ENCODE data around the gene NIPSNAP3A. TPM values are rescaled to one million over a fixed set of nuclear protein-coding genes. Genes with fewer than 3 reads are reported as not detected.
A peak's percentile ranks its signal among the peaks of the same experiment; 100 is the strongest.

NIPSNAP3A gene
- total RNA-seq, 1 donor from 2014 or later = 25.1 TPM

- Mint-ChIP-seq H3K27ac (ENCODE audit: unreplicated experiment) (no peak overlapping the region), H3K36me3 (ENCODE audit: low read depth, unreplicated experiment) (peaks cover 55% of the 10 kb centered on the region), H3K4me3 (ENCODE audit: unreplicated experiment) (no peak overlapping the region), H3K9me3 (ENCODE audit: unreplicated experiment) (no peaks in the 10 kb centered on the region), H3K27me3 (ENCODE audit: unreplicated experiment) (peaks cover 1% of the 10 kb centered on the region), H3K4me1 (ENCODE audit: unreplicated experiment) (peaks cover 12% of the 10 kb centered on the region)
- no peak for TF ChIP-seq CTCF (IDR thresholded peaks at IDR 0.05; ENCODE audit: unreplicated experiment)
- DNase-seq (ENCODE audit: low spot score) = no peak
These were observed 36.1 kb downstream of the NIPSNAP3A start for GRCh38 chr9:104783588-104783987.

GRCh38 chr9:104784098-104784497 lies 36.6 kb downstream of the NIPSNAP3A start:
- no peak for DNase-seq (ENCODE audit: low spot score)
- Mint-ChIP-seq H3K36me3 (ENCODE audit: low read depth, unreplicated experiment) (peaks cover 57% of the 10 kb centered on the region), H3K4me3 (ENCODE audit: unreplicated experiment) (peak overlapping the region; percentile 51), H3K9me3 (ENCODE audit: unreplicated experiment) (no peaks in the 10 kb centered on the region), H3K27me3 (ENCODE audit: unreplicated experiment) (no peaks in the 10 kb centered on the region), H3K4me1 (ENCODE audit: unreplicated experiment) (peaks cover 8% of the 10 kb centered on the region), H3K27ac (ENCODE audit: unreplicated experiment) (peak overlapping the region; percentile 2)
- TF ChIP-seq CTCF (IDR thresholded peaks at IDR 0.05; ENCODE audit: unreplicated experiment) = no peak

- DNase-seq (ENCODE audit: low spot score) = no peak
- Mint-ChIP-seq H3K9me3 (ENCODE audit: unreplicated experiment) (no peaks in the 10 kb centered on the region), H3K4me3 (ENCODE audit: unreplicated experiment) (peak overlapping the region; percentile 81), H3K36me3 (ENCODE audit: low read depth, unreplicated experiment) (peaks cover 69% of the 10 kb centered on the region), H3K4me1 (ENCODE audit: unreplicated experiment) (peaks cover 8% of the 10 kb centered on the region), H3K27ac (ENCODE audit: unreplicated experiment) (no peak overlapping the region), H3K27me3 (ENCODE audit: unreplicated experiment) (peaks cover 5% of the 10 kb centered on the region)
- no peak for TF ChIP-seq CTCF (IDR thresholded peaks at IDR 0.05; ENCODE audit: unreplicated experiment)
These were observed 38.8 kb downstream of the NIPSNAP3A start for GRCh38 chr9:104786293-104786692.

- Mint-ChIP-seq H3K27ac (ENCODE audit: unreplicated experiment) (no peak overlapping the region), H3K36me3 (ENCODE audit: low read depth, unreplicated experiment) (peaks cover 74% of the 10 kb centered on the region), H3K9me3 (ENCODE audit: unreplicated experiment) (no peaks in the 10 kb centered on the region), H3K4me3 (ENCODE audit: unreplicated experiment) (peak overlapping the region; percentile 12), H3K27me3 (ENCODE audit: unreplicated experiment) (peaks cover 5% of the 10 kb centered on the region), H3K4me1 (ENCODE audit: unreplicated experiment) (peaks cover 8% of the 10 kb centered on the region)
- DNase-seq (ENCODE audit: low spot score) = no peak
- no peak for TF ChIP-seq CTCF (IDR thresholded peaks at IDR 0.05; ENCODE audit: unreplicated experiment)
These were observed 40.0 kb downstream of the NIPSNAP3A start for GRCh38 chr9:104787306-104788015.

GRCh38 chr9:104788251-104788650 lies 40.8 kb downstream of the NIPSNAP3A start:
- H3K4me3 Mint-ChIP-seq (ENCODE audit: unreplicated experiment) = peak overlapping the region; percentile 74
- H3K27me3 Mint-ChIP-seq (ENCODE audit: unreplicated experiment) = peaks cover 5% of the 10 kb centered on the region
- TF ChIP-seq CTCF (IDR thresholded peaks at IDR 0.05; ENCODE audit: unreplicated experiment) = no peak
- no peak for DNase-seq (ENCODE audit: low spot score)
- H3K4me1 Mint-ChIP-seq (ENCODE audit: unreplicated experiment) = peaks cover 8% of the 10 kb centered on the region
- H3K36me3 Mint-ChIP-seq (ENCODE audit: low read depth, unreplicated experiment) = peaks cover 76% of the 10 kb centered on the region
- no peaks in the 10 kb centered on the region for H3K9me3 Mint-ChIP-seq (ENCODE audit: unreplicated experiment)
- H3K27ac Mint-ChIP-seq (ENCODE audit: unreplicated experiment) = peak overlapping the region; percentile 42

Data from endothelial cell (in vitro differentiated cells).